HCT116 (cell line): ENCODE data around the gene PGS1. TPM values are rescaled to one million over a fixed set of nuclear protein-coding genes. Genes with fewer than 3 reads are reported as not detected.

Experiments used
- ATAC-seq: fragments of 200-7000 bp; cut with Tn5 transposase; 2 replicates; pipeline ENCODE4 v1.9.1; 2020; ENCODE audit warnings: mild to moderate bottlenecking, moderate library complexity
- BruUV-seq: library from RNA; stranded (reverse); fragments of 400-500 nt; replicated peaks from 2 replicates; lab custom pipeline; 2021; lab: Mats Ljungman, UMichigan
- CTCF ChIA-PET: fragments of 300-600 bp; sonication (Branson Sonifier 250); formaldehyde crosslinking; loops from one replicate; lab custom pipeline; 2021; ENCODE audit warnings: antibody characterized with exemption; lab: Charles Lee
- POLR2A ChIA-PET: fragments of 300-600, 350-600 bp; sonication (Branson Sonifier 250); formaldehyde crosslinking; loops from one replicate; lab custom pipeline; 2021; ENCODE audit warnings: antibody characterized with exemption; lab: Charles Lee
- RAD21 ChIA-PET, 2 experiments: fragments of 300-600 bp; sonication (Branson Sonifier 250); formaldehyde crosslinking; loops; one replicate each; lab custom pipeline; 2023; ENCODE audit warnings: low total read pairs in 2 of 2; ENCODE audit not compliant: uncharacterized antibody in 2 of 2, unreplicated experiment in 2 of 2, low non-redundant PET in 1 of 2; lab: Charles Lee
- DNase-seq: peaks from one replicate; pipeline ENCODE4 v3.0.0-alpha.2; 2010; ENCODE audit warnings: low read depth, low spot score
- H2AFZ ChIP-seq: fragments of 200-600 bp; shearing (Covaris generic), sonication (generic); 2 replicates; pipeline ENCODE4 v1.6.1; 2017; ENCODE audit warnings: low read depth, mixed run types, mixed read lengths, antibody characterized with exemption, low read length; ENCODE audit not compliant: poor library complexity, severe bottlenecking
- H3K27ac ChIP-seq: 2 replicates; pipeline ENCODE4 v1.5.1; 2012; ENCODE audit warnings: low read depth, low read length
- H3K27me3 ChIP-seq: fragments of 200-600 bp; sonication (generic); 2 replicates; pipeline ENCODE4 v1.6.1; 2016; ENCODE audit warnings: mixed run types, low read length, mixed read lengths; ENCODE audit not compliant: insufficient read depth
- H3K36me3 ChIP-seq, 2 experiments: fragments of 200-500 bp in 1 of 2; fragments of 200-600 bp in 1 of 2; sonication (Bioruptor generic) in 1 of 2; sonication (generic) in 1 of 2; 2 replicates each; pipeline versions ENCODE4 v1.5.1 to v1.6.1; 2014 to 2016; ENCODE audit warnings: low read length in 2 of 2, inconsistent platforms in 1 of 2, mixed read lengths in 1 of 2, mixed run types in 1 of 2; ENCODE audit not compliant: insufficient read depth in 2 of 2, control insufficient read depth in 1 of 2
- H3K4me1 ChIP-seq, 2 experiments: fragments of 200-600 bp in 1 of 2; sonication (generic) in 1 of 2; 2 replicates each; pipeline versions ENCODE4 v1.5.1 to v1.6.1; 2012 to 2017; ENCODE audit warnings: low read length in 2 of 2, inconsistent platforms in 1 of 2, mild to moderate bottlenecking in 1 of 2, mixed read lengths in 1 of 2, mixed run types in 1 of 2, moderate library complexity in 1 of 2; ENCODE audit not compliant: insufficient read depth in 2 of 2, control insufficient read depth in 1 of 2
- H3K4me2 ChIP-seq: fragments of 200-600 bp; sonication (generic); 2 replicates; pipeline ENCODE4 v1.6.1; 2017; ENCODE audit warnings: mixed run types, low read length, mixed read lengths
- H3K4me3 ChIP-seq, 2 experiments: fragments of 200-600 bp in 1 of 2; sonication (generic) in 1 of 2; replicated peaks in 1 of 2; 2 replicates each; pipeline ENCODE4 v1.5.1; 2011 to 2016; ENCODE audit warnings: low read length in 2 of 2, control low read depth in 1 of 2, low read depth in 1 of 2, mild to moderate bottlenecking in 1 of 2, mixed read lengths in 1 of 2, mixed run types in 1 of 2
- H3K79me2 ChIP-seq: fragments of 200-600 bp; sonication (generic); 2 replicates; pipeline ENCODE4 v1.6.1; 2017; ENCODE audit warnings: mild to moderate bottlenecking, mixed run types, low read length, moderate library complexity, mixed read lengths; ENCODE audit not compliant: insufficient read depth
- H3K9ac ChIP-seq: fragments of 200-600 bp; sonication (generic); 2 replicates; pipeline ENCODE4 v1.6.1; 2016; ENCODE audit warnings: low read length, mixed read lengths
- H3K9me2 ChIP-seq: fragments of 200-600 bp; sonication (generic), shearing (Covaris generic); 2 replicates; pipeline ENCODE4 v1.6.1; 2017; ENCODE audit warnings: mixed run types, mild to moderate bottlenecking, moderate library complexity; ENCODE audit not compliant: insufficient read depth
- H3K9me3 ChIP-seq, 2 experiments: fragments of 200-500 bp in 1 of 2; fragments of 200-600 bp in 1 of 2; sonication (Bioruptor generic) in 1 of 2; sonication (generic) in 1 of 2; 2 replicates each; pipeline ENCODE4 v1.6.1; 2014 to 2017; ENCODE audit warnings: low read length in 2 of 2, mixed read lengths in 2 of 2, inconsistent platforms in 1 of 2, low read depth in 1 of 2, mild to moderate bottlenecking in 1 of 2, mixed run types in 1 of 2, moderate library complexity in 1 of 2; ENCODE audit not compliant: control insufficient read depth in 1 of 2, insufficient read depth in 1 of 2
- H4K20me1 ChIP-seq: fragments of 200-600 bp; sonication (generic), shearing (Covaris generic); 2 replicates; pipeline ENCODE4 v1.6.1; 2017; ENCODE audit warnings: mixed run types, mild to moderate bottlenecking, moderate library complexity; ENCODE audit not compliant: insufficient read depth
- ATF3 ChIP-seq: IDR thresholded peaks from 2 replicates; pipeline ENCODE4 v1.6.1; 2012
- CEBPB ChIP-seq: IDR thresholded peaks from 2 replicates; pipeline ENCODE4 v1.6.1; 2012; ENCODE audit warnings: low read depth
- CTCF ChIP-seq, 3 experiments: fragments of 200-600 bp in 1 of 3; sonication (generic) in 1 of 3; IDR thresholded peaks in 2 of 3; conservative IDR thresholded peaks in 1 of 3; 2 replicates each; pipeline ENCODE4 v1.5.1; 2012 to 2017; ENCODE audit warnings: low read depth in 2 of 3, low read length in 2 of 3, antibody characterized with exemption in 1 of 3, borderline replicate concordance in 1 of 3, control low read depth in 1 of 3, mild to moderate bottlenecking in 1 of 3, mixed read lengths in 1 of 3, mixed run types in 1 of 3, moderate library complexity in 1 of 3; ENCODE audit not compliant: insufficient read depth in 1 of 3
- EGR1 ChIP-seq: IDR thresholded peaks from 2 replicates; pipeline ENCODE4 v1.6.1; 2012; ENCODE audit warnings: low read depth
- ELF1 ChIP-seq: IDR thresholded peaks from 2 replicates; pipeline ENCODE4 v1.6.1; 2012; ENCODE audit warnings: low read depth, borderline replicate concordance
- EZH2 ChIP-seq: fragments of 200-600 bp; sonication (generic); IDR thresholded peaks from 2 replicates; pipeline ENCODE4 v1.6.1; 2017; ENCODE audit warnings: antibody characterized with exemption, mixed run types
- JUND ChIP-seq: IDR thresholded peaks from 2 replicates; pipeline ENCODE4 v1.6.1; 2012
- POLR2A ChIP-seq: IDR thresholded peaks from 2 replicates; pipeline ENCODE4 v1.7.0; 2011; ENCODE audit warnings: borderline replicate concordance; ENCODE audit not compliant: insufficient read depth, insufficient read length; ENCODE audit errors: extremely low read depth
- POLR2AphosphoS5 ChIP-seq: IDR thresholded peaks from 2 replicates; pipeline ENCODE4 v1.6.1; 2011; ENCODE audit warnings: mild to moderate bottlenecking, low read depth, low read length, moderate library complexity
- RAD21 ChIP-seq: IDR thresholded peaks from 2 replicates; pipeline ENCODE4 v1.6.1; 2012; ENCODE audit warnings: low read depth, mild to moderate bottlenecking
- REST ChIP-seq: IDR thresholded peaks from 2 replicates; pipeline ENCODE4 v1.6.1; 2012; ENCODE audit warnings: low read depth
- SP1 ChIP-seq: IDR thresholded peaks from 2 replicates; pipeline ENCODE4 v1.6.1; 2012; ENCODE audit warnings: low read depth
- SRF ChIP-seq: IDR thresholded peaks from 2 replicates; pipeline ENCODE4 v1.6.1; 2012; ENCODE audit warnings: low read depth
- TCF7L2 ChIP-seq: IDR thresholded peaks from 2 replicates; pipeline ENCODE4 v1.7.0; 2011; ENCODE audit warnings: borderline replicate concordance, inconsistent platforms; ENCODE audit not compliant: insufficient read depth, insufficient read length; ENCODE audit errors: extremely low read depth
- YY1 ChIP-seq: IDR thresholded peaks from 2 replicates; pipeline ENCODE4 v1.6.1; 2011; ENCODE audit warnings: low read length, low read depth, moderate library complexity, mild to moderate bottlenecking; ENCODE audit not compliant: insufficient replicate concordance; ENCODE audit errors: extremely low read depth
- ZFX ChIP-seq: fragments of 450-650 bp; IDR thresholded peaks from 2 replicates; pipeline ENCODE4 v1.6.1; 2017
- ZNF274 ChIP-seq: fragments of 200-500 bp; sonication (Bioruptor generic); IDR thresholded peaks from 2 replicates; pipeline ENCODE4 v1.6.1; 2014; ENCODE audit warnings: mild to moderate bottlenecking, low read depth, low read length, inconsistent platforms
- intact Hi-C: fragments of 100-400 bp; cut with micrococcal nuclease; formaldehyde crosslinking; loops from 2 replicates; pipeline ENCODE4 v1.10.0; 2022
- total RNA-seq: library from RNA; stranded (reverse); gene quantifications from one replicate; pipeline ENCODE4 v1.2.1, GENCODE V29; 2021; ENCODE audit not compliant: unreplicated experiment

PGS1 gene
- total RNA-seq, 1 experiment from 2014 or later = 44.4 TPM

GRCh38 chr17:78338486-78339259 is 39.8 kb upstream of the PGS1 start (continued):
- TF ChIP-seq CTCF (IDR thresholded peaks at IDR 0.05 in 2 of 3, conservative IDR thresholded peaks at IDR 0.05 in 1 of 3; ENCODE audit: borderline replicate concordance in 1 of 3, insufficient read depth in 1 of 3, low read depth in 2 of 3, low read length in 2 of 3) = no peak
- peak; percentile 35 for TF ChIP-seq RAD21
- no peak for TF ChIP-seq SRF
- no peak for TF ChIP-seq ZFX
- TF ChIP-seq ATF3 = no peak

- H3K79me2 ChIP-seq = no peaks in the 10 kb centered on the region
- H3K9ac ChIP-seq = peak overlapping the region; percentile 3
- H3K27ac ChIP-seq = peak overlapping the region; percentile 98; the same call in 1 of the 2 replicates
- no peaks in the 10 kb centered on the region for H3K36me3 ChIP-seq
- H3K27me3 ChIP-seq = no peaks in the 10 kb centered on the region
- ATAC-seq (no peak), DNase-seq (no peak)
- no peak overlapping the region for H3K4me3 ChIP-seq
- no peak overlapping the region for H2AFZ ChIP-seq
- H4K20me1 ChIP-seq = no peaks in the 10 kb centered on the region
- ChIA-PET RAD21 (interaction anchor here in 1 of 2 experiments (0.6 to 1.1 kb wide), 2 partner anchors 11 to 255 kb away, joined by 3 to 4 read pairs; no protein-coding TSS in a partner anchor), POLR2A (interaction anchor here (1.1 to 2.2 kb wide), 3 partner anchors 8 to 20 kb away, joined by 4 to 8 read pairs (median 6); partner anchors contain the start of gene SOCS3), CTCF (interaction anchor here (0.8 to 1.6 kb wide), 6 partner anchors 10 to 90 kb away, joined by 3 to 5 read pairs (median 4); no protein-coding TSS in a partner anchor)
- intact Hi-C loops = no loop called here
- peak overlapping the region; percentile 59; the same call in 1 of the 2 replicates for H3K4me2 ChIP-seq
- no peaks in the 10 kb centered on the region for H3K9me2 ChIP-seq
- no TSS peak for BruUV-seq
- H3K9me3 ChIP-seq = no peaks in the 10 kb centered on the region
- H3K4me1 ChIP-seq = peaks cover 59 to 90% of the 10 kb centered on the region in 2 experiments
- no peak for TF ChIP-seq ATF3
- TF ChIP-seq CEBPB = no peak
- no peak for TF ChIP-seq POLR2AphosphoS5
- no peak for TF ChIP-seq ELF1
- no peak for TF ChIP-seq ZNF274
- no peak for TF ChIP-seq ZFX
- no peak for TF ChIP-seq SP1
- no peak for TF ChIP-seq EZH2
- no peak for TF ChIP-seq SRF
- TF ChIP-seq JUND = no peak
- no peak for TF ChIP-seq YY1
- TF ChIP-seq TCF7L2 = no peak
- no peak for TF ChIP-seq EGR1
- no peak for TF ChIP-seq POLR2A
- TF ChIP-seq REST = no peak
These were observed 38.1 kb upstream of the PGS1 start for GRCh38 chr17:78340183-78340955.
